Fibroblast of mammary gland (primary cell): ENCODE measurements around the gene HSFX1.

Experiments used
- DNase-seq: peaks from one replicate; pipeline ENCODE4 v3.0.0-alpha.2; 2010; ENCODE audit warnings: low read depth
- H3K4me3 ChIP-seq: 2 replicates; pipeline ENCODE4 v1.5.1; 2011; ENCODE audit warnings: low read depth, mild to moderate bottlenecking, low read length, moderate library complexity; ENCODE audit not compliant: control insufficient read depth
- TF ChIP-seq, protein P1 (sequence below): conservative IDR thresholded peaks from 2 replicates; pipeline ENCODE4 v1.5.1; 2011; ENCODE audit warnings: low read depth, low read length, inconsistent platforms; ENCODE audit not compliant: control insufficient read depth, insufficient read depth

Gene HSFX1

DNA sequence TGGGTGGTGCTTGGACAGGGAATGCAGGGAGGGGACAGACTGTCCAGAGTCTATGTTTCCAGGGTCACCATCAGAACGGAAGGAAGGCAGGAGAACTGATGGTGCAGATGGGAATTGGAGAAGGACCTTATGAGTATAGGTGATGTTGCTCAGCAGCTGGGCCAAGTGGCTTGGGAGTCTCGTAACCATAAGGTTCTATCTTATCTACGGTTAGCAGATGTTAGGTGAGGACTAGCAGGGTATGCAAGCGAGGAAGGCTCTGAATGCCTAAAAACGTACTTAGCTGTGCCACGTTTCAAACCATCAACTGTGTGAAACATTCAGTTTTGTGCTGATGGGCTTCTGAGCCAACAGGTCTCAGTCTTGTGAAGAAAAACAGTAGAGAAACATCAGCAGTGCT is 30.2 kb downstream of the HSFX1 start:
- TF ChIP-seq, protein P1, sequence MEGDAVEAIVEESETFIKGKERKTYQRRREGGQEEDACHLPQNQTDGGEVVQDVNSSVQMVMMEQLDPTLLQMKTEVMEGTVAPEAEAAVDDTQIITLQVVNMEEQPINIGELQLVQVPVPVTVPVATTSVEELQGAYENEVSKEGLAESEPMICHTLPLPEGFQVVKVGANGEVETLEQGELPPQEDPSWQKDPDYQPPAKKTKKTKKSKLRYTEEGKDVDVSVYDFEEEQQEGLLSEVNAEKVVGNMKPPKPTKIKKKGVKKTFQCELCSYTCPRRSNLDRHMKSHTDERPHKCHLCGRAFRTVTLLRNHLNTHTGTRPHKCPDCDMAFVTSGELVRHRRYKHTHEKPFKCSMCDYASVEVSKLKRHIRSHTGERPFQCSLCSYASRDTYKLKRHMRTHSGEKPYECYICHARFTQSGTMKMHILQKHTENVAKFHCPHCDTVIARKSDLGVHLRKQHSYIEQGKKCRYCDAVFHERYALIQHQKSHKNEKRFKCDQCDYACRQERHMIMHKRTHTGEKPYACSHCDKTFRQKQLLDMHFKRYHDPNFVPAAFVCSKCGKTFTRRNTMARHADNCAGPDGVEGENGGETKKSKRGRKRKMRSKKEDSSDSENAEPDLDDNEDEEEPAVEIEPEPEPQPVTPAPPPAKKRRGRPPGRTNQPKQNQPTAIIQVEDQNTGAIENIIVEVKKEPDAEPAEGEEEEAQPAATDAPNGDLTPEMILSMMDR, result no peak
- DNase-seq, result no peak
- no peak overlapping the region for H3K4me3 ChIP-seq

DNA sequence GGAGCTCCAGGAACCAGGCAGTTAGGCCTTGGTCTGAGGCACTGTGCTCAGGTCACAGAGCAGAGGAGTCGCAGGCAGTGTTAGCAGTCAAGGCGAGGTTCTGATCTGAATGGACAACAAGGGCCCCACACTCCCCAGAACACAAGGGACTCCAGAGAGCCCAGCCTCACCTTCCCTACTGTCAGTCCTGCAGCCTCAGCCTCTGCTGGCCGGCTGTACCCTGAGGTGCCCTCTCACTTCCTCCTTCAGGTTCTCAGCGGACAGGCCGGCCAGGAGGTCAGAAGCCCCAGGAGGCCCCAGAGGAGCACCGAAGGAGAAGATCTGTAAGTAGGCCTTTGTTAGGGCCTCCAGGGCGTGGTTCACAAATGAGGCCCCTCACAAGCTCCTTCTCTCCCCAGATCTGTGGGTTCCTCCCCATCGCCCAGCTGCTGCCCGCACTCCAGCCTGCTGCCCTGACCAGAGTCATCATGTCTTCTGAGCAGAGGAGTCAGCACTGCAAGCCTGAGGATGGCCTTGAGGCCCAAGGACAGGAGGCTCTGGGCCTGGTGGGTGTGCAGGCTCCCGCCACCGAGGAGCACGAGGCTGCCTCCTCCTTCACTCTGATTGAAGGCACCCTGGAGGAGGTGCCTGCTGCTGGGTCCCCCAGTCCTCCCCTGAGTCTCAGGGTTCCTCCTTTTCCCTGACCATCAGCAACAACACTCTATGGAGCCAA is 34.0 kb downstream of the HSFX1 start:
- no peak overlapping the region for H3K4me3 ChIP-seq
- TF ChIP-seq, protein P1, result no peak
- DNase-seq, result no peak

DNA sequence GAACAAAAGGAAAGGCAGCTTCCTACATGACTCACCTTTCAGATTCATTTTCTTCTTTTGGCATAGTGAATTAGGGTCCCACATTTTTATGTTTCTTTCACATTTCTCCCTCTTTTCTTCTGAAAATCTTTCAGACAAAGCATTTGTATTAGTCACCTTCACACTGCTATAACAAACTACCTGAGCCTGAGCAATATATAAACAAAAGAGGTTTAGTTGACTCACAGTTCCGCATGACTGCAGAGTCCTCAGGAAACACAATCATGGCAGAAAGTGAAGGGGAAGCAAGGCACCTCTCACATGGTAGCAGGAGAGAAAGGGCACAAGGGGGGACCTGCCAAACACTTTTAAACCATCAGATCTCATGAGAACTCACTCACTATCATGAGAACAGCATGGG is 44.8 kb downstream of the HSFX1 start:
- no peak for DNase-seq
- TF ChIP-seq, protein P1, result no peak
- no peak overlapping the region for H3K4me3 ChIP-seq

DNA sequence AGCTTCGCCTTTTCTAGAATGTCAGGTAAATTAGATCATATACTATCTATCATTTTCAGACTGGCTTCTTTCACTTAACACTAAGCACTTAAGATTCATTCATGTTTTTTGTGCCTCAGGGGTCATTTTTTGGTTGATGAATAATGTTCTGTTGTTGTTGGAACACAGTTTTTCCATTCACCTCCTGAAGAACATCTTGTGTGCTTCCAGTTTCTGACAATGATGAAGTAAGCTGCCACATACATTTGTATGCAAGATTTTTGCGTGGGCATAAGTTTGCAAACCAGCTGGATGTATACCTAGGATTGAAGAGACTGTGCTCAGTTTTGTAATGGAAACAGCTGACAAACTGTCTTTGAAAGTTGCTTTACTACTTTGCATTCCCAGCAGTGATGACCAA is 45.5 kb downstream of the HSFX1 start:
- no peak overlapping the region for H3K4me3 ChIP-seq
- TF ChIP-seq, protein P1, result no peak
- DNase-seq, result no peak

DNA sequence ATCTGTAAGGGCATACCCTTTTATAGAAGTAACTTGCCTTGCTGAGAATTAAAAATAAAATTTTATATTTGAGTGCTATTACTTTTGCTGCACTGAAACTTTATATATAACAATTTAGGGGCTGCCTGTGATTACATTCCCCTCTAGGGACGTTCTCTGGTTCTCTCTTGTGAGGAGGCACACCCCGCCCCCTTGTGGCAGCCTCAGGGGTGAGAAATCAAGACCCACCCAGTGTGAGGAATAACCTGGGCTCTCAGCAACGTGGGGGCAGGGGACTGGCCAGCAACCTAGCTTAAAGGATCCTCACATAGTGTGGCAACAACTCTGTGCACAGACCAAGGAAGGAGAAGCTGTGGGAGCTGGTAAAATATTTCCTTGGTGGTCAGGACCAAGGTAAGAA is 51.6 kb downstream of the HSFX1 start:
- TF ChIP-seq, protein P1, result peak; percentile 21
- no peak overlapping the region for H3K4me3 ChIP-seq
- peak; percentile 2 for DNase-seq
